DOHH2 (cell line): Measurements from ENCODE around the gene GRM4.

Source experiments
- H3F3A ChIP-seq: fragments of 200-600 bp; sonication (generic), shearing (Covaris generic); 2 replicates; pipeline ENCODE4 v1.6.0; 2016; ENCODE audit warnings: antibody characterized with exemption, mild to moderate bottlenecking; ENCODE audit not compliant: control insufficient read depth, insufficient read depth
- H3K27ac ChIP-seq: fragments of 200-600 bp; sonication (generic); 2 replicates; pipeline ENCODE4 v1.5.1; 2014; ENCODE audit warnings: low read depth, mild to moderate bottlenecking, low read length, moderate library complexity
- H3K27me3 ChIP-seq: fragments of 200-600 bp; sonication (generic); 2 replicates; pipeline ENCODE4 v1.6.1; 2014; ENCODE audit warnings: mild to moderate bottlenecking, low read length, mixed read lengths; ENCODE audit not compliant: control insufficient read depth
- H3K36me3 ChIP-seq: fragments of 200-600 bp; sonication (generic); 2 replicates; pipeline ENCODE4 v1.6.1; 2014; ENCODE audit warnings: mild to moderate bottlenecking, low read length, moderate library complexity, mixed read lengths; ENCODE audit not compliant: control insufficient read depth
- H3K4me1 ChIP-seq: fragments of 200-600 bp; sonication (generic); 2 replicates; pipeline ENCODE4 v1.6.1; 2014; ENCODE audit warnings: mild to moderate bottlenecking, low read length, mixed read lengths; ENCODE audit not compliant: control insufficient read depth
- H3K4me2 ChIP-seq: fragments of 200-600 bp; sonication (generic); 2 replicates; pipeline ENCODE4 v1.6.0; 2014; ENCODE audit warnings: mild to moderate bottlenecking, low read length, moderate library complexity
- H3K4me3 ChIP-seq: fragments of 200-600 bp; sonication (generic); 2 replicates; pipeline ENCODE4 v1.5.1; 2014; ENCODE audit warnings: mild to moderate bottlenecking, low read length, mixed read lengths
- H3K79me2 ChIP-seq: fragments of 200-600 bp; sonication (generic); 2 replicates; pipeline ENCODE4 v1.6.1; 2014; ENCODE audit warnings: mild to moderate bottlenecking, low read length, mixed read lengths; ENCODE audit not compliant: control insufficient read depth
- H3K9me2 ChIP-seq: fragments of 200-600 bp; sonication (generic); replicated peaks from 2 replicates; pipeline ENCODE4 v1.6.1; 2014; ENCODE audit warnings: mild to moderate bottlenecking, low read length, mixed read lengths; ENCODE audit not compliant: control insufficient read depth
- H3K9me3 ChIP-seq: fragments of 200-600 bp; sonication (generic); 2 replicates; pipeline ENCODE4 v1.6.1; 2014; ENCODE audit warnings: antibody characterized with exemption, low read length, mixed read lengths; ENCODE audit not compliant: control insufficient read depth, insufficient read depth
- H4K20me1 ChIP-seq: fragments of 200-600 bp; sonication (generic); 2 replicates; pipeline ENCODE4 v1.6.0; 2014; ENCODE audit warnings: low read depth, mild to moderate bottlenecking, antibody characterized with exemption, low read length, moderate library complexity; ENCODE audit not compliant: control insufficient read depth, insufficient read depth
- EZH2phosphoT487 ChIP-seq: fragments of 200-600 bp; sonication (generic); IDR thresholded peaks from 2 replicates; pipeline ENCODE4 v1.6.1; 2017; ENCODE audit warnings: borderline replicate concordance, mild to moderate bottlenecking, antibody characterized with exemption, low read length, moderate library complexity, mixed read lengths
- TF ChIP-seq, protein P1 (sequence below): fragments of 200-600 bp; sonication (generic); IDR thresholded peaks from one replicate; pipeline ENCODE4 v1.5.1; 2014; ENCODE audit warnings: antibody characterized with exemption, mild to moderate bottlenecking, low read depth, low read length; ENCODE audit not compliant: poor library complexity, severe bottlenecking

The GRM4 gene

GRCh38 chr6:34085453-34086170 lies 60.3 kb downstream of the GRM4 start:
- H3K4me3 ChIP-seq: no peak overlapping the region
- H3F3A ChIP-seq: no peaks in the 10 kb centered on the region
- H3K27me3 ChIP-seq: no peaks in the 10 kb centered on the region
- H3K27ac ChIP-seq: no peak overlapping the region
- H3K79me2 ChIP-seq: no peaks in the 10 kb centered on the region
- H3K9me3 ChIP-seq: no peaks in the 10 kb centered on the region
- no peaks in the 10 kb centered on the region for H4K20me1 ChIP-seq
- H3K4me2 ChIP-seq: no peak overlapping the region
- H3K36me3 ChIP-seq: no peaks in the 10 kb centered on the region
- TF ChIP-seq EZH2phosphoT487: no peak
- TF ChIP-seq, protein P1, sequence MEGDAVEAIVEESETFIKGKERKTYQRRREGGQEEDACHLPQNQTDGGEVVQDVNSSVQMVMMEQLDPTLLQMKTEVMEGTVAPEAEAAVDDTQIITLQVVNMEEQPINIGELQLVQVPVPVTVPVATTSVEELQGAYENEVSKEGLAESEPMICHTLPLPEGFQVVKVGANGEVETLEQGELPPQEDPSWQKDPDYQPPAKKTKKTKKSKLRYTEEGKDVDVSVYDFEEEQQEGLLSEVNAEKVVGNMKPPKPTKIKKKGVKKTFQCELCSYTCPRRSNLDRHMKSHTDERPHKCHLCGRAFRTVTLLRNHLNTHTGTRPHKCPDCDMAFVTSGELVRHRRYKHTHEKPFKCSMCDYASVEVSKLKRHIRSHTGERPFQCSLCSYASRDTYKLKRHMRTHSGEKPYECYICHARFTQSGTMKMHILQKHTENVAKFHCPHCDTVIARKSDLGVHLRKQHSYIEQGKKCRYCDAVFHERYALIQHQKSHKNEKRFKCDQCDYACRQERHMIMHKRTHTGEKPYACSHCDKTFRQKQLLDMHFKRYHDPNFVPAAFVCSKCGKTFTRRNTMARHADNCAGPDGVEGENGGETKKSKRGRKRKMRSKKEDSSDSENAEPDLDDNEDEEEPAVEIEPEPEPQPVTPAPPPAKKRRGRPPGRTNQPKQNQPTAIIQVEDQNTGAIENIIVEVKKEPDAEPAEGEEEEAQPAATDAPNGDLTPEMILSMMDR: no peak
- no peaks in the 10 kb centered on the region for H3K9me2 ChIP-seq
- H3K4me1 ChIP-seq: no peaks in the 10 kb centered on the region

- Histone ChIP-seq H3K4me2 (no peak overlapping the region), H3K4me1 (no peaks in the 10 kb centered on the region), H3K27me3 (no peaks in the 10 kb centered on the region), H4K20me1 (no peaks in the 10 kb centered on the region), H3K79me2 (no peaks in the 10 kb centered on the region), H3K9me3 (no peaks in the 10 kb centered on the region), H3F3A (no peaks in the 10 kb centered on the region), H3K27ac (no peak overlapping the region), H3K36me3 (no peaks in the 10 kb centered on the region), H3K9me2 (no peaks in the 10 kb centered on the region), H3K4me3 (no peak overlapping the region)
- TF ChIP-seq, protein P1: no peak
- no peak for TF ChIP-seq EZH2phosphoT487
Observed at GRCh38 chr6:34084591-34085290, 61.1 kb downstream of the GRM4 start.

DNA sequence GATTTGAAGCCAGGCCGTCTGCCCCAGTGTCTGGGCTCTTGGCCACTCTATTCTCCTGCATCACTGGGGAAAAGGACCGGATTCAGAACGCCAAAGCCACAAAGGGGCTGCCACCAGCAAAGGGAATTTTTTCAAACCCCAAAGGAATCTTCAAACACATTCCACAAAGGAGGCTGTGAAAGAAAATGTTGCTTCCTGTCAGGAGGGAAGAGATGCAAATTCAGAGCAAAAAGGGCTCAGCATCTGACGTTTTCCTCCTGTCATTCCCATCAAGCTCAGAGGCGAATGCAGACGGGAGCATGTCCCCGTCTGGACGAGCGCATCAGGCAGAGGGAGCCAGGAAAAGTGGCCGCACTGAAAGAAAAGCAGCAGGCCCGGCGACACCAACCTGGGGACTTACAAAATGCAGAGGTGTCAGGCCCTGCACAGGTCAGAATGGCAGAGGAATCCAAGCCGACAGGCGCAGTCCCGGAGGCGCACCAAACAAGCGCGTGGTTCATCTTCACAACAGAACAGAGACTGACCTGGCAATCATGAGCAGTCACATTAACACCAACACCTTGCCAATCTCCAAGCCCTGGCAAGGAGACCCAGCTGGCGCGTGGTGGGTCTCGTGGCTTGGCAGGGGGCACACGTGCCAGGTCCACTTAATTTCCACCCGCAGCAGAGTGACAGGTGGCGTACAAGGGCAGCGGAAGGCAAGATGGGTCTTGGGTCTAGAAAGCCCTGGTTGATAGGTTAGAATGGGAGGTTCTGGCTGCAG lies 62.8 kb downstream of the GRM4 start:
- H3K79me2 ChIP-seq: no peaks in the 10 kb centered on the region
- no peaks in the 10 kb centered on the region for H3K27me3 ChIP-seq
- H3K27ac ChIP-seq: no peak overlapping the region
- H3K9me3 ChIP-seq: no peaks in the 10 kb centered on the region
- TF ChIP-seq, protein P1: no peak
- TF ChIP-seq EZH2phosphoT487: no peak
- no peak overlapping the region for H3K4me3 ChIP-seq
- H3K4me1 ChIP-seq: no peaks in the 10 kb centered on the region
- no peaks in the 10 kb centered on the region for H4K20me1 ChIP-seq
- H3F3A ChIP-seq: no peaks in the 10 kb centered on the region
- H3K36me3 ChIP-seq: no peaks in the 10 kb centered on the region
- H3K4me2 ChIP-seq: no peak overlapping the region
- H3K9me2 ChIP-seq: no peaks in the 10 kb centered on the region
